Stimulated activated effector memory CD8-positive, alpha-beta T cell treated with anti-CD3 and anti-CD28 coated beads, Interleukin-12 subunit alpha, Interleukin-12 subunit beta, amount 100 ng/mL, for 72 hours (primary cell): Measurements from ENCODE around the gene ZIC5.
"Not testable (repeated sequence)": the region's sequence is repeated elsewhere in the genome, so short reads cannot be mapped to it uniquely, and the experiment has no call there.

Experiments used
- ATAC-seq: fragments of 150-1000 bp; cut with Tn5 transposase; 2 replicates; pipeline ENCODE4 v1.10.0; 2021
- DNase-seq, 2 donors: peaks; one replicate each; pipeline ENCODE4 v3.0.0; 2021 to 2022; ENCODE audit warnings: low spot score in 2 of 2
- H3K27ac Mint-ChIP-seq: one replicate; pipeline ENCODE4 v1.8.0; 2022; ENCODE audit warnings: mild to moderate bottlenecking, mixed read lengths
- H3K36me3 Mint-ChIP-seq: one replicate; pipeline ENCODE4 v1.8.0; 2022; ENCODE audit warnings: mild to moderate bottlenecking, mixed read lengths
- H3K4me1 Mint-ChIP-seq: one replicate; pipeline ENCODE4 v1.8.0; 2022; ENCODE audit warnings: mixed read lengths
- H3K4me3 Mint-ChIP-seq: one replicate; pipeline ENCODE4 v1.8.0; 2022; ENCODE audit warnings: mild to moderate bottlenecking, mixed read lengths
- H3K9me3 Mint-ChIP-seq: one replicate; pipeline ENCODE4 v1.8.0; 2022; ENCODE audit warnings: mixed read lengths

The ZIC5 gene

DNA sequence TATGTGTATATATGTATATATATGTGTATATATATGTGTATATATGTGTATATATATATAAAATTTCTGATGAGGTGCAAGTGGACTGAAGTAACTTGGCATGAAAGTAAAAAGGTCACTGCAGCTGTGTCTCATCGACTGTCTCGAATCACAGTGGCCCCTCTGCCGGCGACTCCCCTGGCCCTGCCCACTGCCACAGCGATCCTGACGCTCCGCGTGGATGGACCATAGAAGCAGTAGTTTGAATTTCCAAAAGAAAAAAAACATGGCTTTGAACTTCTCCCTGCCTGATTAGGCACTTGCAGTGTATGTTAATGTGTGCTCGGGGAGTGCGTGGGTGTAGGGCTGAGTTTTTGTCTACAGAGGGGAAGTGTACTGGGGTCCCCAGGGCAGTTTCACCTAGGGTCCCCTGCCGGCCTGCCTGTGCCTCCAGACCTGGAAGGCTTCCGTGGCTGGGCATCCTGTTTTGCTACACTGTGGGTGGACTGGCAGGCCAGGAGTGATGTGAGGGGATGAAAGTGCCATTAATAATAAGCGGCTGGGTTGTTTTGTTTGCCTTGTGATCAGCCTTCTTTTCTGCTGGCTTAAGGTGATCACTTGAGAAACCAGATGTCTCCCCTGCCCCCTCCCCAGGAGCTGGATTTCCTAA is 10.8 kb downstream of the ZIC5 start:
- Mint-ChIP-seq H3K4me3 (no peak overlapping the region), H3K36me3 (no peaks in the 10 kb centered on the region)
- no peak for ATAC-seq

GRCh38 chr13:99959540-99960230 is 11.9 kb downstream of the ZIC5 start:
- peak in 1 of 2 donors; percentile 53 for DNase-seq
- H3K36me3 Mint-ChIP-seq, result no peaks in the 10 kb centered on the region
- no peaks in the 10 kb centered on the region for H3K9me3 Mint-ChIP-seq
- H3K4me1 Mint-ChIP-seq, result peaks cover 21% of the 10 kb centered on the region
- H3K27ac Mint-ChIP-seq, result no peak overlapping the region
- H3K4me3 Mint-ChIP-seq, result peak overlapping the region; percentile 31
- no peak for ATAC-seq

More for the DNA sequence above, 10.8 kb downstream of the ZIC5 start:
- DNase-seq, result no peak
- Mint-ChIP-seq H3K4me1 (peaks cover 20% of the 10 kb centered on the region), H3K27ac (no peak overlapping the region), H3K9me3 (no peaks in the 10 kb centered on the region)

DNA sequence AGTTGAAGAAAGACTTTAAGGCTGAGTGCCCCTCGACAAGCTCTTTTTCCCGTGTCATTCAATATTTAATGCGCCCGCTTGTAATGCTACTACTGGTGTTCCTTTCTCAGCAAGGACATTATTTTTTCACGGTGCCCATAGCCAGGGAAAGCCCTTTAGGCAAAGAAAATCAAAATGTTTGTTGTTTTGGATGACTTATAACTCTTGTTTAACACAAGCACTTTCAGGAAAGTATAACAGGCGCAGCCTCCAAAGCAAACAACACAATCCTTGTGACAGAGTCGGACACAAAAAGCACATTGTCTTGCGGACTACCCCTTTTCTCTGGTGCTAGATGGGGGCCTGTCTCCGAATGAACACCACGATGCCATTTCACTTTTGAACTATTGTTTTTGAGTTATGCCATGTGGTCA is 12.4 kb downstream of the ZIC5 start:
- no peaks in the 10 kb centered on the region for H3K36me3 Mint-ChIP-seq
- H3K4me1 Mint-ChIP-seq, result peaks cover 21% of the 10 kb centered on the region
- H3K4me3 Mint-ChIP-seq, result no peak overlapping the region
- DNase-seq (no peak), ATAC-seq (no peak)
- no peak overlapping the region for H3K27ac Mint-ChIP-seq
- no peaks in the 10 kb centered on the region for H3K9me3 Mint-ChIP-seq

- no peak overlapping the region for H3K4me3 Mint-ChIP-seq
- H3K4me1 Mint-ChIP-seq, result peaks cover 21% of the 10 kb centered on the region
- H3K36me3 Mint-ChIP-seq, result no peaks in the 10 kb centered on the region
- DNase-seq (no peak), ATAC-seq (no peak)
- no peaks in the 10 kb centered on the region for H3K9me3 Mint-ChIP-seq
- no peak overlapping the region for H3K27ac Mint-ChIP-seq
Observed at GRCh38 chr13:99958406-99959126, 13.0 kb downstream of the ZIC5 start.

GRCh38 chr13:99956473-99957349 is 14.9 kb downstream of the ZIC5 start:
- H3K27ac Mint-ChIP-seq, result no peak overlapping the region
- peak in 1 of 2 donors; percentile 59 for DNase-seq
- peaks cover 21% of the 10 kb centered on the region for H3K4me1 Mint-ChIP-seq
- no peaks in the 10 kb centered on the region for H3K9me3 Mint-ChIP-seq
- no peaks in the 10 kb centered on the region for H3K36me3 Mint-ChIP-seq
- H3K4me3 Mint-ChIP-seq, result peak overlapping the region; percentile 52
- no peak for ATAC-seq

DNA sequence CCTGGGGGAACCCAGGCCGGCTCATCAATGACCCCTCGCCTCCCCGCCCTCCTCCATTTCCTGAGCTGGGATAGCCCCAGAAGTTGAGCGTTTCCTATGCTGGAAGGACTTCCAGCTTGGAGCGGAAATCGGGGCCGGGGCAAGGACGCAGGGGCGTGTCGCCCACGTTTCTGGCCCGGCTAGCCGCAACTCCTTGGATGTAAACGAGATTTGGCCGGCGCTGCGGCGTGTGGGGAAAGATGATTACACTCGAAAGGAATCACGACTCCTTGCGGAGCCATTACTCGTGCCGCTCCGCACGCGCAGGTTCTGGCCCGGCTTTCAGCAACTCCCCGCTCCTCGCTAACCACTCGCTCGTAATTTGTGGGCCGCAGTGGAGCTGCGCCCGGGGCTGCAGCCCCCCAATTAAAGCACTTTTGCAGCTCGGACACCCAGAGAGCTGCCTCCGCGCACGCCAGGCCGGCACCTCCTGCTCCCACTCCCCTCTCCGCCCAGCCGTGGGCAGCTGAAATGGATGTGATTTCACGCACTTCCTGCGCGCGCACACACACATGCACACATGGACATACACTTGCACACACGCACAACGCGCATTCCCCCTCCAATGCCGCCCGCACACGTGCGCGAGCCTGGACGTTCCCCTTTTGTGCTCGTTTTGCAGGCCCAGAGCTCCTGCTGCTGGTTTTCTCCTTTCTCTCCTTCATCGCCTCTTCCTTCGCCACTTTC is 15.7 kb downstream of the ZIC5 start:
- peak; percentile 8 for ATAC-seq
- H3K9me3 Mint-ChIP-seq, result no peaks in the 10 kb centered on the region
- peaks cover 21% of the 10 kb centered on the region for H3K4me1 Mint-ChIP-seq
- H3K36me3 Mint-ChIP-seq, result no peaks in the 10 kb centered on the region
- peak in 1 of 2 donors; percentile 54 for DNase-seq
- H3K27ac Mint-ChIP-seq, result no peak overlapping the region
- peak overlapping the region; percentile 52 for H3K4me3 Mint-ChIP-seq

GRCh38 chr13:99955107-99955746 is 16.3 kb downstream of the ZIC5 start:
- no peak overlapping the region for H3K27ac Mint-ChIP-seq
- no peaks in the 10 kb centered on the region for H3K36me3 Mint-ChIP-seq
- DNase-seq, result no peak
- H3K9me3 Mint-ChIP-seq, result no peaks in the 10 kb centered on the region
- peaks cover 21% of the 10 kb centered on the region for H3K4me1 Mint-ChIP-seq
- H3K4me3 Mint-ChIP-seq, result no peak overlapping the region
- ATAC-seq, result peak; percentile 6

DNA sequence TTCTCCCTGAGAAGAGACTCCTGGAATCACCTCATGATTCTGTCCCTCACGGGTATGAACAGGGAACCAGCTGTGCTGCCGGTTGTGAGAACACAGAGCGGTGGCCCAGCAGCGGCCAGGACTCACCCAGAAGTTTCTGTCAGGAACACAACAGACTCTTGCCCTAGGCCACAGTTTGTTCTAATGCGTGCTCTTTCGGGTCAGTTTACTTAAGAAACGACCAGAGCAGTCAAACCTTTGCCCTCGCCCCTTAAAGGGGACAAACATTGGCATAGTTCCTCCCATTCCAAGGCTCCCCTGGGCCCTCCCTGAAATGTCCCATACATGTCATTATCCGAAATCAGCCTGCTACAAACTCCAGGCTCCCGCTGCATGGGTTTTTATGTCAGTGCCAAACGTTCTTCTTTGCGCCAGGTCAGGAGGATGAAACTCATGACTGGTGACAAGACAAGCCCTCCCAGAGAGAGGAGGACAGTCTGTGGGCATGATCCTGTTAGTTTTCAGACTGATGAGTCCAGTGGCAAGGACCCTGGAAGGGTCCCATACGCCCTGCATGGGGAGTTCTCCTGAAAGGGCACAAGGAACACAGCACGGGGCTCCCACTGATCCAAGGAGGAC is 18.3 kb downstream of the ZIC5 start:
- Mint-ChIP-seq H3K36me3 (no peaks in the 10 kb centered on the region), H3K27ac (no peak overlapping the region), H3K4me3 (no peak overlapping the region), H3K9me3 (no peaks in the 10 kb centered on the region), H3K4me1 (peaks cover 14% of the 10 kb centered on the region)
- ATAC-seq (no peak), DNase-seq (no peak)

GRCh38 chr13:99951666-99952065 is 19.9 kb downstream of the ZIC5 start:
- not testable (repeated sequence) for H3K36me3 Mint-ChIP-seq, DNase-seq, H3K4me3 Mint-ChIP-seq, H3K4me1 Mint-ChIP-seq, H3K27ac Mint-ChIP-seq, ATAC-seq, H3K9me3 Mint-ChIP-seq

DNA sequence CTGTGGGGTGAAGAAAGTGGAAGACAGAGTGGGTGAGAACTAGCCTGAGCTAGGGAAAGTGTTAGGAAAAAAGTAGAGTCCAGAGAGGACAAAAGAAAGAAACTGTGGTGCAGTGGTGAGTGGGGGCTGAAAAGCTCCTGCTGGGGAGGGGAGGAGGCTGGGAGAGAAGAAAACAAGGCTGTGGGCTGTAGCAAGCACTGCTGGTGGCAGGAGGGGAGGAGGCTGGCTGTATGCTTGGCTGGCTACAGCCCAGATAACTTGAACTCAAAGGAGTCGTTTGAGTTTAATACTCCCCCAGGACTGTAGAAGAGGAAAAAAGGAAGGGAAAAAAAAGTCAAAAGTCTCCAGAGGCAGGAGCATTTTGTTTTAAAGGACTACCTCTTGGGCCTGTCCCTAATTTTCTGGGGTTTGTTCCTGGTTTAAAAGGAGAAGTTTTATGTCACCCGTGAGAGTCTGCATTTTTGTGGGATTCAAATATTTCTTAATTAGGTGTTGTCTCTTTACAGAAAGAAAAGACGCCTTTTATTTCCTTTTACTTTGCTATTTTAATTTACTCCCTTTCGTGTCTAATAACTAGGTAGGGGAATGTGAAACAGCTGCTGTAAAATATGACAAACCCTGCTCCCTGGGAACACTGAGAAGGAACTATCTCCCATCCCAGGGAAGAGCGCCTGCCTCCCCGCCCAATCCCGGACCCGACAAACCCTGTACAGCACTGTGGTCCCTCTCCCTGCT is 21.7 kb downstream of the ZIC5 start:
- no peaks in the 10 kb centered on the region for H3K36me3 Mint-ChIP-seq
- no peak overlapping the region for H3K4me3 Mint-ChIP-seq
- ATAC-seq, result no peak
- H3K9me3 Mint-ChIP-seq, result no peaks in the 10 kb centered on the region
- DNase-seq, result no peak
- H3K27ac Mint-ChIP-seq, result no peak overlapping the region
- no peaks in the 10 kb centered on the region for H3K4me1 Mint-ChIP-seq

- Mint-ChIP-seq H3K4me1 (no peaks in the 10 kb centered on the region), H3K36me3 (no peaks in the 10 kb centered on the region), H3K27ac (no peak overlapping the region), H3K4me3 (no peak overlapping the region), H3K9me3 (no peaks in the 10 kb centered on the region)
- no peak for ATAC-seq
- DNase-seq, result no peak
Observed at GRCh38 chr13:99948907-99949678, 22.5 kb downstream of the ZIC5 start.

DNA sequence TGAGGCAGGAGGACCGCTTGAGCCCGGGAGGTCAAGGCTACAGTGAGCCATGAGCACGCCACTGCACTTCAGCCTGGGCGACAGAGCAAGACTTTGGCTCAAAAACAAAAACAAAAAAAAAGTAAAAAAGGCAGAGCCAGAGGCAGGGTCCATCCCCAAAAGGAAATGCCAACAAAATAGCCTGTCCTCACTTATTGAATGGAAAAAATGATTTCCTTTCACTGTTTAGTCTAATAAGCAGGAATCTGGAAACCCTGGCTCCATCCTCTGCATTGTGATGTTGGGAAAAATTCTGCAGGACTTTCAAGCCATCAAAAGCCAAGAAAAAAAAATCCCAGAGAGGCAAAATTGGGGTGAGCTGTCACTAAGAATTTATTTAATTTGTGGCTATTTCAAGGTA is 23.2 kb downstream of the ZIC5 start:
- no peak overlapping the region for H3K27ac Mint-ChIP-seq
- H3K4me1 Mint-ChIP-seq, result no peaks in the 10 kb centered on the region
- no peak for ATAC-seq
- no peak overlapping the region for H3K4me3 Mint-ChIP-seq
- DNase-seq, result no peak
- no peaks in the 10 kb centered on the region for H3K9me3 Mint-ChIP-seq
- no peaks in the 10 kb centered on the region for H3K36me3 Mint-ChIP-seq

DNA sequence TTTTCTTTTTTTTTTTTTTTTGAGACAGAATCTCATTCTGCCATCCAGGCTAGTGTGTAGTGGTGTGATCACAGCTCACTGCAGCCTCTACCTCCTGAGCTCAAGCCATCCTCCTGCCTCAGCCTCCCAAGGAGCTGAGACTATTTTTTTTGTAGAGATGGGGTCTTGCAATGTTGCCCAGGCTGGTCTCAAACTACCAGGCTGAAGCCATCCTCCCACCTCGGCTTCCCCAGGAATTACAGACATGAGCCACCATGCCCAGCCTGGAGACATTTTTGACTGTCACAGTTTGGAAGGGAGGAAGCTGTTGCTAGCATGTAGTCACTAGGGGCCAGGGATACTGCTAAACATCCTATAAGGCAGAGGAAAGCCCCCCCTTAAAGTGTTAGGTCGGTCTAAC is 23.9 kb downstream of the ZIC5 start:
- Mint-ChIP-seq H3K9me3 (no peaks in the 10 kb centered on the region), H3K36me3 (no peaks in the 10 kb centered on the region)
- no peak for DNase-seq

More for the DNA sequence above, 23.9 kb downstream of the ZIC5 start:
- Mint-ChIP-seq H3K4me1 (no peaks in the 10 kb centered on the region), H3K27ac (no peak overlapping the region), H3K4me3 (no peak overlapping the region)
- ATAC-seq, result no peak
